GM12872 (cell line): Measurements from ENCODE around the gene NFIB.

ENCODE experiments used
- TF ChIP-seq, protein P1 (sequence below): IDR thresholded peaks from 3 replicates; pipeline ENCODE4 v1.5.1; 2011; ENCODE audit warnings: low read depth, mild to moderate bottlenecking, low read length, moderate library complexity; ENCODE audit not compliant: insufficient read depth

Gene NFIB

DNA sequence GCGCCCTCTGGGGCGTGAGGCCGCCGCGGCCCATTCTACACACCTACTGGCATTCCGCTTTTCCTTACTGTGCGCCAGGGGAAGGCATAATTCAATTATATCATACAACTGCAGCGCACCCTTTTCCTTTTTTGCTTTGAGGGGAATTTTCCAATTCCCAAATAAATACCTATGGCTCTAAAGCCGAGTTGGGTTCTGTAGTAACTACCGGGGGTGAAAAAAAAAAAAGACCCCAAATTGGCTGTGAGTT, 34.1 kb upstream of the NFIB start:
- TF ChIP-seq, protein P1, sequence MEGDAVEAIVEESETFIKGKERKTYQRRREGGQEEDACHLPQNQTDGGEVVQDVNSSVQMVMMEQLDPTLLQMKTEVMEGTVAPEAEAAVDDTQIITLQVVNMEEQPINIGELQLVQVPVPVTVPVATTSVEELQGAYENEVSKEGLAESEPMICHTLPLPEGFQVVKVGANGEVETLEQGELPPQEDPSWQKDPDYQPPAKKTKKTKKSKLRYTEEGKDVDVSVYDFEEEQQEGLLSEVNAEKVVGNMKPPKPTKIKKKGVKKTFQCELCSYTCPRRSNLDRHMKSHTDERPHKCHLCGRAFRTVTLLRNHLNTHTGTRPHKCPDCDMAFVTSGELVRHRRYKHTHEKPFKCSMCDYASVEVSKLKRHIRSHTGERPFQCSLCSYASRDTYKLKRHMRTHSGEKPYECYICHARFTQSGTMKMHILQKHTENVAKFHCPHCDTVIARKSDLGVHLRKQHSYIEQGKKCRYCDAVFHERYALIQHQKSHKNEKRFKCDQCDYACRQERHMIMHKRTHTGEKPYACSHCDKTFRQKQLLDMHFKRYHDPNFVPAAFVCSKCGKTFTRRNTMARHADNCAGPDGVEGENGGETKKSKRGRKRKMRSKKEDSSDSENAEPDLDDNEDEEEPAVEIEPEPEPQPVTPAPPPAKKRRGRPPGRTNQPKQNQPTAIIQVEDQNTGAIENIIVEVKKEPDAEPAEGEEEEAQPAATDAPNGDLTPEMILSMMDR = no peak

DNA sequence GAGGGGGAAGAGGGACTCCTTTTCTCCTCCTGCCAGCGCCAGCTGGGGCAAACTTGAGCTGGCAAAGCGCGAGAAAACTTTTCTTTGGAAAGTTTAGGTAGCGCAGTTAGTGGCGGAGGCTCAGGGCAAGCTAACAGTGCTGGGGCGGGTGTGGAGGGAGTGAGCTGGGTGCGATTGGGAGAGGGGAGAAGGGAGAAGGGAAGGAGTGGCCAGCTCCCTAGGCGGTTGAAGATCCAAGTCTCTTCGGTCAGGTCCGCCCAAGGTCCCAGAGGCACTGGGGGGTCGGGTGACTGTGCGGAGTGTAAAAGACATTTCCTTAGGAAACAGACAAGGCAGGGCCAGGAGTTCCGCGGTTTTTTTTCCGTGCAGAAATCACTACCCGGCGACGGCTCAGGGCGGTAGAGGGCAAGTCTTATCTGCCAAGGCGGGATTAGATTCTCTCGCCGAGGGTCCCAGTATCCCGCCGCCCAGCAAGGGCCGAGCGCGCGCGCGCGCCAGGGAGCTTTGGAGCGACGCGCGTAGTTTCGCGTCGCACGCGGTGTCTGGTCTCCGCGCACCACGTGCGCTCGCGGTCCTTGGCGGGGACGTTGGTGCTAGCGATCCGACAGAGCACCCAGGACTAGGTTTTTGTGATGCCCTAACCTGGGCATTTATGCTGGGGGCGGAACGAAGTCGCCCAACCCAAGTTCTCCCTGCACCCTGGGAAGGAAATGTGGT, 33.6 kb upstream of the NFIB start:
- TF ChIP-seq, protein P1 = no peak

DNA sequence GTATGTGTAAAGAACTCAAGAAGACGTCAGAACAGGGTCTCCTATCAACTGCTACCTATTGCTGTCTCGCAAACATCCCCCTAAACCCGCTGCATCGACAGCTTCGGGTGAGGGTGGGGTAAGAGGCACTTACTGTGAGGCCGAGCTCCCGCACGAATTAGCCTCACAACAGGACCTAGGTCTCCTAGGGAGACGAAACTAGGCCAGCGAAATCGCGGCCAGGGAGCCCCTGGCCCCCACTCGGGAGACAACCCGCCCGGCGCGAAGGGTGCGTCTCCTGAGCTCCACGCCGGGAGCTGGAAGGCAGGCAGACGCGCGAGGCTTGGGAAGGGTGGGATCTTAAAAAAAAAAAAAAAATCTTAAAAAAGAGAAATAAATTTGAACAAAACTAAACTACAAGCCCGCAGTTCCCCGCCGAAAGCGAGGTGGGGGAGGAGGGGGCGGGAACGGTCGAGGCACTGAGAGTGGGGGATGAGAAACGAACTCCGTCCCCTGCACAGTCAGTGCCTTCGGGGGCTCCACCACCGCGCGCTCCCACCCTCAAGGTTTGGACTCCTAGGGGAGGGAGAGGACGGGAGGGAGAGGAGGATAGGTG, 33.0 kb upstream of the NFIB start:
- TF ChIP-seq, protein P1 = no peak

DNA sequence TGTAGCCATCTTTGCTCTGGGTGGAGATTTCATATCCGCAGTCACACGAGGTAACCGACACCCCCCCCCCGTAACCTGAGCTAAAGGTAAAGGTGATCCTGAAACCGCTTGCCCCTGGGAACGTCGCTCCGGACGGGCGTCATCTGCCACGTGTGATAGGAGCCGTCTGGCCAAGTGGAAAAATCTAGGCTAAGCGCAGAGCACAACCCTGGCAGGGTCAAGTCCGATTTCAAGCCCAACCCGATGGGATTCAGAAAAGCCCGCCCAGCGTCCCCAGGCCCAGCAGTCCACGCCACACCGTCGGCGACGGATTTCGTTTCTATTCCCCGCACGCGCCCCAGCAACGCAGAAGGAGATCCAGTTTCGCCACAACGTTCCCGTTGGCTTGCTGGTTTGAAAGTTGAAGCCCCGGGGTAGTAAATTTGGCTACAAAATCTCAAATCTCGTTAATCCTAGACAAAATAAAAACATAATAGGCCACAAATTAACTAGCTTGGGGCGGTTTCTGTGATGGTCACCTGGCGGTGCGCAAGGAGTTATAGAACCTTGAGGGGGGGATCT, 32.4 kb upstream of the NFIB start:
- TF ChIP-seq, protein P1 = no peak

DNA sequence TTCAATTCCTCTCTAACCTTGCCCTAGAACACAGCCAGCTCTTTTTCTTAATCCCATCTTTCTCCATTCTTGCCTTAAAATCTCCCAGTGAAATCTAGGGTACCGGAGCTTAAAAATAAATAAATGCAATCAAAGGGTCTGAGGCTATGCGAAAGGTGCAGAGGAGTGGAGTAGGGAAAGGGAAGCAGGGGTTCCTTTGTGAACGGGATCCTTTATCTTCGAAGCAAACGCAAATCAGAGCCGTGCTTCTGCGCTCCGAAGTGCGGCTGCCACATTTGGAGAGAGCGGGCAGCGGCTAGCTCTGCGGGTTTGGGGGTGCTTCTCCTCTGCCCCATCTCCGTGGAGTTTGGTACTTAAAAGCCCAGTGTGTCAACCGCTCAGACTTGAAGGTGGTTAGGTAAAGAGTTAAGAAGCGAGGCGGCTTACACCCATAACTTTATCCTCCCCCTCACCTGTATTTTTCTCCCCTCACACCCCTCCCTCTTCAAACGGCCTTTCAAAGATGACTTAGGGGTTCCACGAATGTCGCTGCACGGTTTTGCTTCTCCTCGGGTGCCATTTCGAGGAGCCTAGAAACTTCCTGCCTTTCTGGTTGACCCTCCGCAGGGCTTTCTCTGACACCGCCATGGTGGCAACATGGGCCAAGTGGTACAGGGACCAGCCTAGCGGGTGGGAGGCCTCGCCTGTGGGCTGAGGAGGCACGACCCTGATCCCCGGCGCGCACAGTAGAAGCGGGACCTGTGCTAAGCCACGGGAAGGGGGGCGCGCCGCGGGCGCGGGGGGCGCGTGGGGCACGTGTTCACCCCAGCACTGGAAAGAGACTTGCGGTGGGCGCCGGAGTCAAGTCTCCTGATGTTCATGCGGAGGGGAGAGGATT, 31.7 kb upstream of the NFIB start:
- TF ChIP-seq, protein P1 = no peak

DNA sequence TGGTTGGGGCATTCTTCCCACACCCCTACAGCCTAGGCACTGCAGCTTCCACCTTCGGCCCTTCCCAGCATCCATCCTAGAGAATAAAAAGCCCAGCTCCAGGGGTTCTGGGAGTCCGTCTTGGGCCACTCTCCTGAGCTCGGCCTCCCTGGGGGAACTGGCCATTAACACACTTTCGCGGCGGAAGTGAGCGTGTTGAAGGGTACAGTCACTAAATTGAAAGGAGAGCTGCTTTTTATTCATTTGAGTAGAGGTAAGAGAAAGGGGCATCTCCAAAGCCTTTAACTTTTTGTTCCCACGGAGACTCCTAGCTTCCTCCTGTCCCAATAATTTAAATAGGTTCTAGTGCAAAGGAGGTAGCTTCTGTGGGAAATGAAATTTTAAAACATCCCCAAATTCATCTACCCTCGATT, 31.0 kb upstream of the NFIB start:
- TF ChIP-seq, protein P1 = no peak

DNA sequence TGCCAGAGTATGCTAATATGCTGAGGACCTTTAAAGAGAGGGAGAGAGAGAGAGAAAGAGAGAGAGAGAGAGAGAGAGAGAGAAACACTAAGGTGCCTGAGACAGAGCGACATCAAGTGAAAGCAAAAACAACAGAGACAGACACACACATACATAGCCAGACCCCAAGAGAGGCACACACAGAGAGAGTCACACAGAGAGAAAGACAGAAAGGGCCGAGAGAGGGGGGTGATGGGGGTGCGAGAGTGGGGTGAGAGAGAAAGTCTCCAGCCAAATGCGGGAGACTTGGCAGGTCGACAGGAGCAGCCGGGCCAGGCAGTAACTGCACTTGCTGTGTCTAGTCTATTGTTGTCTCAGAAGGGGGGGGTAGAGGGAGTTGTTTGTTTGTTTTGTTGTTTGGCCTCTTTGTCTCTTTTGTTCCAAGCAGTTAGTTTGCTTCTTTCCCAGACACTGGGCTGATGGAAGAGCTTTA, 30.1 kb upstream of the NFIB start:
- TF ChIP-seq, protein P1 = no peak
